ENCODE data around the gene ZNFX1. TPM values are rescaled to one million over a fixed set of nuclear protein-coding genes. Genes with fewer than 3 reads are reported as not detected.
"Not testable (repeated sequence)": the region's sequence is repeated elsewhere in the genome, so short reads cannot be mapped to it uniquely, and the experiment has no call there.

The ZNFX1 gene
- total RNA-seq (2012; rRNA removed) = 34.5 and 35.2 TPM in 2 replicates

DNA sequence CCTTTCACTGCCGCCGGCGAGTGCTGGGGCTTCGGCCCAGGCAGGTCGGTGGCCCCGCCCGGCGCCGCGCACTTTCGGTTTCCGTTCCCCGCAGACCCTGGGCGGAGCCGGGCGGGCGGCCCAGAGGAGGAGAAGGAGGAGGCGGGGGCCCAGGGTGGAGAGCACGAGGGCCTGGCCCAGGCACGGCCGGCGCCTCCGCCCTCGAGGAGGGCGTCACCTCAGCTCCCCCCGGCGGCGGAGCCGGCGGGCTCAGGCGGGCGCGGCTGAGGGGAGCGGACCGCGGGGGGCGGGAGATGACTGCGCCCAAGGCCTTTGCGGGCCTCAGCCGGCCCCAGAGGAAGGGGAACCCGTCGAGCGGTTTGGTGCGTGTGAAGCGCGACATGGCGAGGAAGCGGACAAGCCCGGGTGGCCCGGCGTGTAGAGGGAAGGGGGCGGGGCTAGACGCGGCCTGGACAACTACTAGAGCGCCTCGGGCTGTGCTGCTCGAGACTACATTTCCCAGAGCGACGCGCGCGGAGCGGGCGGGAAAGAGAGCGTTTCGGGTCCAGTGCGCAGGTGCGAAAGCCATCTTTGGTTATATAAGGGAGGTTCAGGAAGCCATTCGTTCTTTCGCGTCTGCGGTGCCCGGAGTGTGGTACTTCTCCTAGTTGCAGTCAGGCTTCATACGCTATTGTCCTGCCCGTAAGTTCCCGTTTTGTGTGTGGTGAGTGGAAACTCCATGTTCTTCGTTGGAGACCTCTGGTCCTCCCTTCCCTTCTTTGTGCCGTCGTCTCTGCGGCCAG is at the start of gene ZNFX1:
Gene ZNFX1 (minus strand): TSS at position 22 of the 782 bp plus-strand sequence. CDS start 2,218 bp downstream, outside the sequence.
- peaks cover 59% of the 10 kb centered on the region for H3K36me3 ChIP-seq (ENCODE audit: insufficient read depth, low read length)
- H3K9ac ChIP-seq (ENCODE audit: low read depth, low read length) = peak within 1 kb of the TSS; percentile 91
- peaks cover 10% of the 10 kb centered on the region for H3K9me3 ChIP-seq (replicated peaks; ENCODE audit: low read length)
- no peaks in the 10 kb centered on the region for H3K27me3 ChIP-seq (ENCODE audit: control insufficient read depth, insufficient read depth, low read length)
- peaks cover 37% of the 10 kb centered on the region for H3K4me1 ChIP-seq (ENCODE audit: control insufficient read depth, insufficient read depth, low read length)
- peak within 1 kb of the TSS; percentile 81 for H3K4me3 ChIP-seq (ENCODE audit: low read length)
- H3K4me2 ChIP-seq (ENCODE audit: low read length) = peak within 1 kb of the TSS; percentile 74

DNA sequence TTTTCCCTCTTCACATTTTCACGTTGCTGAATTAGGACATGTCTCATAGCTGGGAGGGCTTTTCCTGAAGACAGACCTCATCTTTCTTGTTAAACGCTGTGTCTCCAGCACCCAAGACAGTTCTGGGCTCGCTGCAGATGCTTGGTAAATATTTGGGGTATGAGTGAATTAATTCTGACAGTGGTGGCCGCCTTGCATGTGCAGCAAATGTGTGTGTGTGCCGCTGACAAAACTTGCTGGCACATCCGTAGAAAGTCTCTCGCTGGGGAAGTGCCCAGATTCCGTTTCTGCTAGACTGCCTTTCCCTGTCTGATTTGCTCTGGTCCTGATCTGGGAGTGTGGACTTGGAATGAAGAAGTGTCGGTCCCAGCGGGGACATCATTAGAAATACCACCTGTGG is 48.2 kb upstream of the ZNFX1 start:
- Histone ChIP-seq H3K9ac (ENCODE audit: low read depth, low read length) (no peak overlapping the region), H3K4me3 (ENCODE audit: low read length) (no peak overlapping the region), H3K4me1 (ENCODE audit: control insufficient read depth, insufficient read depth, low read length) (peaks cover 12% of the 10 kb centered on the region), H3K4me2 (ENCODE audit: low read length) (peak overlapping the region; percentile 27), H3K27me3 (ENCODE audit: control insufficient read depth, insufficient read depth, low read length) (peaks cover 59% of the 10 kb centered on the region), H3K9me3 (replicated peaks; ENCODE audit: low read length) (no peaks in the 10 kb centered on the region), H3K36me3 (ENCODE audit: insufficient read depth, low read length) (no peaks in the 10 kb centered on the region)

DNA sequence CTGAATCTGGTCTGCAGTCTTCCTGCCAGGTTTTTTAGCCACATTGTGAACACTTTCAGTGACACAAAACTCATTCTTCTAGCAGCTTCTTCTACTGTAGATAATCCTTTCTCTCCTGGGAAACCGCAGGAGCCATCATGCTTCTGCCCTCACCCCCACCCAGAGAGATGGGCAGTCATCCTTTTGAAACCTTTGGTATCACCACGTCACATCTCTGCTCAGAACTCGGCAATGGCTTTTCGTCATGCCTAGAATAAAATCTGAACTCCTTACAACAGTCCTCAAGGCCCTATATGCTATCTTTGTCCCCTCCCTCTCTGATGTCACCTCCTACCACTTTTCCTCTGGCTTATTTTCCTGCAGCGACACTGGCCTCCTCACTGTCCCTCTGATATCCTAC is 46.4 kb upstream of the ZNFX1 start:
- peaks cover 58% of the 10 kb centered on the region for H3K27me3 ChIP-seq (ENCODE audit: control insufficient read depth, insufficient read depth, low read length)
- no peak overlapping the region for H3K9ac ChIP-seq (ENCODE audit: low read depth, low read length)
- no peaks in the 10 kb centered on the region for H3K9me3 ChIP-seq (replicated peaks; ENCODE audit: low read length)
- H3K36me3 ChIP-seq (ENCODE audit: insufficient read depth, low read length) = no peaks in the 10 kb centered on the region
- H3K4me2 ChIP-seq (ENCODE audit: low read length) = no peak overlapping the region
- H3K4me1 ChIP-seq (ENCODE audit: control insufficient read depth, insufficient read depth, low read length) = peaks cover 12% of the 10 kb centered on the region
- no peak overlapping the region for H3K4me3 ChIP-seq (ENCODE audit: low read length)

DNA sequence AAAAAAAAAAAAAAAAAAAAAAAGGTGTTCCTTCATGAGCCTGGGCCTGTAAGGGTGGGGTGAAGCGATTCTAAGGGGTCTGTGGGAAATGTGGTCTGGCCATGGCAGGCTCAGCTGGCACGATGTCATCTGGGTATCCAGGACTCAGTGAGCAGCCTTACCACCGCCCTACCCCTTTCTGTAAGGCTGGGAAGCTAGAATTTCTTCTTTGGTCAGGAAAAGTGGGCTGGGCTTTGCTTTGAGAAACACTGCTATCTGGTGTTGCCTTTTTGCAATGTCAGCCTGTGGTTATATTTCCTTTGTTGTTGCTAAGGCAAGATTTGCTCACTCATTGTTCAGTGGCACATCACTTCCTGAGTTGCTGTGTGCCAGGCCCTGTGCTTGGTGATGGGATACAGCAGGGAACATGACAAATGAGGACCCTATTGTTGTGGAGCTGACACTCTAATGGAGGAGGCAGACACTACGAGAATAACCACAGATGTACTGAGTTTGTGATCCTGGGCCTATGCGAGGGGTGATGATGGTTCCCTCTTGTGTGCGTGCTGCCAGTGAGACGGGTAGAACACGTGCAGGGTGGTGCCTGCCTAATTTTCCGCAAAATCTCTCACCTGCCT is 45.9 kb upstream of the ZNFX1 start:
- H3K9ac ChIP-seq (ENCODE audit: low read depth, low read length) = no peak overlapping the region
- H3K4me1 ChIP-seq (ENCODE audit: control insufficient read depth, insufficient read depth, low read length) = peaks cover 14% of the 10 kb centered on the region
- peaks cover 58% of the 10 kb centered on the region for H3K27me3 ChIP-seq (ENCODE audit: control insufficient read depth, insufficient read depth, low read length)
- no peak overlapping the region for H3K4me2 ChIP-seq (ENCODE audit: low read length)
- H3K36me3 ChIP-seq (ENCODE audit: insufficient read depth, low read length) = no peaks in the 10 kb centered on the region
- H3K9me3 ChIP-seq (replicated peaks; ENCODE audit: low read length) = no peaks in the 10 kb centered on the region
- no peak overlapping the region for H3K4me3 ChIP-seq (ENCODE audit: low read length)

DNA sequence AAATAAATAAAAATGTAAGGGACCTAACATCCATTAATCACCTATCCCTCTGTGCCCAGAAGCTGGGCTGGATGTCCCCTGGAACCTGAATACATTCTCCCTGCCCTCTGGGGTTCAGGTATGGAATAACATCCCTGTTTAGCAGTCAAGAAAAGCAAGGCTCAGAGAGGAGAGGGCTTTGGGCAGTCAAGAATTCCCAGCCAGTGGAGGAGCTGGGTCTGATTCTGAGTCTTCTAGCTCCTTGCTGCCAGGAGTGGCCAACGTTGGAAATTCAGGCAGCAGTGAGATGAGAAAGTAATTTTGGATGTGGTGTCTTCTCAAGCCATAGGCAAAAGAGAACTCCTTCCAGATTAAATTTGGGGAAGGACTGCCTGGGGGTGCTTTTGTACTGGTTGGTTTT is 42.6 kb upstream of the ZNFX1 start:
- Histone ChIP-seq H3K4me3 (ENCODE audit: low read length) (no peak overlapping the region), H3K4me1 (ENCODE audit: control insufficient read depth, insufficient read depth, low read length) (peaks cover 7% of the 10 kb centered on the region), H3K4me2 (ENCODE audit: low read length) (no peak overlapping the region), H3K27me3 (ENCODE audit: control insufficient read depth, insufficient read depth, low read length) (peaks cover 60% of the 10 kb centered on the region), H3K9me3 (replicated peaks; ENCODE audit: low read length) (no peaks in the 10 kb centered on the region), H3K36me3 (ENCODE audit: insufficient read depth, low read length) (no peaks in the 10 kb centered on the region), H3K9ac (ENCODE audit: low read depth, low read length) (no peak overlapping the region)

DNA sequence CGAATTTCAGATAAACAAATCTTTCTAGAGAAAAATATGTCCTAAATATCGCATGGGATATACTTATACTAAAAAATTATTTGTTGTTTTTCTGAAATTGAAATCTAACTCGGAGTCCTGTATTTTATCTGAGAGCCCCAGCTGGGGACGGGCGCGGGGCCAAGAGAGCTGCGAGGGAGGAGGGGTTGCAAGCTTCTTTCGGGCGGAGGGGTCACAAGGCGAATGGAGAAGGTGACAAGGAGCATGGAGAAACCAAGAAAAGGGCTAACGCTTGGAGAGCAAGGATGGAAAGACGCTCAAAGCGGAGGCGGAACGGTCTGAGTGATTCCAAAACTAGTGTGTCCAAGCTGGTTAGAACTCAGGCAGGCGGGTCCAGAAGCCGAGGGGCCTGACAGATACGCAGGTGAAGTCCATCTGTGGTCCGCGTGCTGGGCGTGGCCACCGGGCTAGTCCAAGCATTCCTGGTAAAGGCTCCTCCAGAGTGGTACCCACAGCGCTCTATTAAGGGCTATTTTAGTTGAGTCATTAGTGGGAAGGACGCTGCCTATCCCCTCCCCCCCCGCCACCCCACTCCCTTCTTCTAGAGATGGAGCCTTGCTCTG is 41.5 kb upstream of the ZNFX1 start:
- Histone ChIP-seq H3K9me3 (replicated peaks; ENCODE audit: low read length) (no peaks in the 10 kb centered on the region), H3K27me3 (ENCODE audit: control insufficient read depth, insufficient read depth, low read length) (peaks cover 63% of the 10 kb centered on the region), H3K4me3 (ENCODE audit: low read length) (no peak overlapping the region)

DNA sequence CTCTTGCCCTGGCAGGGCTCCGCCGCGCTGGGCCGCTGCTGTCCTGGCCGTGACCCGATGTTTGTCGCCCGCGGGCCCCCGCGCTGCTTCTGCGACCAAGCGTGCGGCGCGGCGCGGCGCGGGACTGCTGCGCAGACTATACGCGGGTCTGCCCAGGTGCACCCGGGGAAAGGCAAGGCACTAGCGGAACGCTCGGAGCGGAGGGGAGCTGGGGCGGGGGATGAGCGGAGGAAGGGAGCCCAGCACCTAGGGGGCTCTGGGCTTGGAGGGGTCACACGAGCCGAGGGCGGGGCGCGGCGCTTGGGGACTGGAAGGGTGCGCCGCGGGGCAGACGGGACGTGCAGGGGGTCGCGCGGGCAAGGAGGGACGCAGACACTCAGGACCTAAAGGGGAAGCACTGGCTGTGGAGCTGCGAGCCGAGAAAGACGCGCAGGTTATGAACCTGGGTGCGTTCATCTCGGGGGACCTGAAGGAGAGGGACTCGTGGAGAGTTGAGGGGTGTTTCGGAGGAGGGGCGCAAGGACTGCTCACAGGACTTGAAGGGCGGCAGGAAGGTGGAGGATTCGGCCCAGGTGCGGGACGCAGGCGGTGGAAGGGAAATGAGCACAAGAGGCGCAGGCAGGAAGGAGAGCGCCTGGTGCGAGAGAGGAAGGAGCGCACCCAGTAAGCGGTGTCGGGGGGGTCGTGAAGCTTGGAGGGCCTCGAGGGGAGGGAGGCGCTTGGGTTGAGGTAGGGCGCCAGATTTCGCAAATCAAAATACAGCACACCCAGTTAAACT is 40.8 kb upstream of the ZNFX1 start:
- H3K9ac ChIP-seq (ENCODE audit: low read depth, low read length) = no peak overlapping the region
- no peaks in the 10 kb centered on the region for H3K36me3 ChIP-seq (ENCODE audit: insufficient read depth, low read length)
- H3K9me3 ChIP-seq (replicated peaks; ENCODE audit: low read length) = no peaks in the 10 kb centered on the region
- peaks cover 4% of the 10 kb centered on the region for H3K4me1 ChIP-seq (ENCODE audit: control insufficient read depth, insufficient read depth, low read length)
- H3K4me2 ChIP-seq (ENCODE audit: low read length) = peak overlapping the region; percentile 69
- peaks cover 65% of the 10 kb centered on the region for H3K27me3 ChIP-seq (ENCODE audit: control insufficient read depth, insufficient read depth, low read length)
- peak overlapping the region; percentile 61 for H3K4me3 ChIP-seq (ENCODE audit: low read length)

More for the DNA sequence above, 41.5 kb upstream of the ZNFX1 start:
- H3K9ac ChIP-seq (ENCODE audit: low read depth, low read length) = no peak overlapping the region
- peaks cover 7% of the 10 kb centered on the region for H3K4me1 ChIP-seq (ENCODE audit: control insufficient read depth, insufficient read depth, low read length)
- H3K36me3 ChIP-seq (ENCODE audit: insufficient read depth, low read length) = no peaks in the 10 kb centered on the region
- H3K4me2 ChIP-seq (ENCODE audit: low read length) = peak overlapping the region; percentile 69

DNA sequence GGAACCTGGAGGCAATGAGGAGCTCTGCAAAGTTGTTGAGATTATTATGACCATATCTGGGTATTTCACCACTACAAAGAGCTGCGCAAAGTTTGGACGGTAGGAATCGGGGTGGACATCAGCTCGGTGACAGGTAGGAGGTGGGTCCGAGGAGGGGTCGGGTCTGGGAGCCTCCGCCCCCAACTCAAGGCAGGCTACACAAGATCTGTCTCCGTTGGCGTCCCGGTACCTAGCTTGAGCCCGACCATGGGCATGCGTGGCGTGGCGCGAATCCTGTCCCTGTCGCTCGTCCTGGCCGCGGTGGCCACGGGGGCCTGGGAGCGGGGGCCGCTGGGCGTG is 40.2 kb upstream of the ZNFX1 start:
- H3K27me3 ChIP-seq (ENCODE audit: control insufficient read depth, insufficient read depth, low read length) = peaks cover 71% of the 10 kb centered on the region
- H3K9me3 ChIP-seq (replicated peaks; ENCODE audit: low read length) = no peaks in the 10 kb centered on the region
- H3K4me1 ChIP-seq (ENCODE audit: control insufficient read depth, insufficient read depth, low read length) = peaks cover 4% of the 10 kb centered on the region
- peak overlapping the region; percentile 61 for H3K4me3 ChIP-seq (ENCODE audit: low read length)
- H3K4me2 ChIP-seq (ENCODE audit: low read length) = peak overlapping the region; percentile 69
- H3K36me3 ChIP-seq (ENCODE audit: insufficient read depth, low read length) = no peaks in the 10 kb centered on the region
- H3K9ac ChIP-seq (ENCODE audit: low read depth, low read length) = no peak overlapping the region

DNA sequence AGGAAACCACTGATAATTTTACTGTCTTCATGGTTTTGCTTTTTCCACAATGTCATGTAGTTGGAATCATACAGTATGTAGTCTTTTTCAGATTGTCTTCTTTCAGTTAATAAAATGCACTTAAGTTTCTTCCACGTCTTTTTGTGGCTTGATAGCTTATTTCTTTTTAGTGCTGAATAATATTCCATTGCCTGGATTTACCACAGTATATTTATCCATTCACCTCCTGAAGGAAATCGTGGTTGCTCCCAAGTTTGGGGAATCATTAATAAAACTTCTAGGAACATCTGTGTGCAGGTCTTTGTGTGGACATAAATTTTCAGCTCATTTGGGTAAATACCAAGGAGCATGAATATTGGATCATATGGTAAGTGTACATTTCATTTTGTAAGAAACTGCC is 38.8 kb upstream of the ZNFX1 start:
- H3K4me1 ChIP-seq (ENCODE audit: control insufficient read depth, insufficient read depth, low read length) = peaks cover 4% of the 10 kb centered on the region
- no peak overlapping the region for H3K4me3 ChIP-seq (ENCODE audit: low read length)
- H3K4me2 ChIP-seq (ENCODE audit: low read length) = no peak overlapping the region
- no peak overlapping the region for H3K9ac ChIP-seq (ENCODE audit: low read depth, low read length)
- no peaks in the 10 kb centered on the region for H3K9me3 ChIP-seq (replicated peaks; ENCODE audit: low read length)
- H3K36me3 ChIP-seq (ENCODE audit: insufficient read depth, low read length) = no peaks in the 10 kb centered on the region
- peaks cover 75% of the 10 kb centered on the region for H3K27me3 ChIP-seq (ENCODE audit: control insufficient read depth, insufficient read depth, low read length)

DNA sequence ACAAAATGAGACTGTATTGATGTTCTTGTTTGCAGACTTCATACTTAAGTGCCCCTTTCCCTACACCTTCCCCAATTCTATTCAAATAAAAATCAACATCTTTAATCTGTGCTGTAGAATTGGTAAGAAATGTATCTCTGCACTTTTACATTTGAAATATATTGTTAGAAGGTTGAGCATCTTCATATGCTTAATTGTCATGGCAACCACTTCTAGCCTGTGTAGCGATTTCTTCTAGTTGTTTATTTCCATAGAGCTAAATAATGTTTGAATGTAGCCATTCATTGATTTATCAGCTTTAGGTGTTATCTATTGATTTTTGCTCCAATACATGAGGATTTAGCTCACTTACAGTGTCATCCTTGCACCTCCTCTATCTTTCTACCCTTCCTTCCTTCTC is 37.7 kb upstream of the ZNFX1 start:
- H3K4me2 ChIP-seq (ENCODE audit: low read length) = no peak overlapping the region
- H3K4me3 ChIP-seq (ENCODE audit: low read length) = no peak overlapping the region
- H3K9me3 ChIP-seq (replicated peaks; ENCODE audit: low read length) = peaks cover 2% of the 10 kb centered on the region
- H3K9ac ChIP-seq (ENCODE audit: low read depth, low read length) = no peak overlapping the region
- H3K36me3 ChIP-seq (ENCODE audit: insufficient read depth, low read length) = no peaks in the 10 kb centered on the region
- H3K4me1 ChIP-seq (ENCODE audit: control insufficient read depth, insufficient read depth, low read length) = peaks cover 9% of the 10 kb centered on the region
- H3K27me3 ChIP-seq (ENCODE audit: control insufficient read depth, insufficient read depth, low read length) = peaks cover 66% of the 10 kb centered on the region

DNA sequence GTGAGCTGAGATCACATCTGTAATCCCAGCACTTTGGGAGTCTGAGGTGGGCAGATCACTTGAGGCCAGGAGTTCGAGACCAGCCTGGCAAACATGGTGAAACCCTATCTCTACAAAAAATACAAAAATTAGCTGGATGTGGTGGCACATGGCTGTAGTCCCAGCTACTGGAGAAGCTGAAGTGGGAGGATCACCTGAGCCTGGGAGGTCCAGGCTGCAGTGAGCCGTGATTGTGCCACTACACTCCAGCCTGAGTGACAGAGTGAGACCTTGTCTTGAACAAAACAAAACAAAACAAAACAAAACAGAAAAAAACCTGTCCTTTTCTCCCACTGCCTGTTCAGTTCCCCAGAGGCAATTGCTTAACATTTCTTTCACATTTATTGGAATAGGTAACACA is 36.2 kb upstream of the ZNFX1 start:
- not testable (repeated sequence) for H3K9me3 ChIP-seq (replicated peaks; ENCODE audit: low read length); H3K4me2 ChIP-seq (ENCODE audit: low read length); H3K9ac ChIP-seq (ENCODE audit: low read depth, low read length); H3K4me3 ChIP-seq (ENCODE audit: low read length); H3K36me3 ChIP-seq (ENCODE audit: insufficient read depth, low read length)
- Histone ChIP-seq H3K4me1 (ENCODE audit: control insufficient read depth, insufficient read depth, low read length) (peaks cover 10% of the 10 kb centered on the region), H3K27me3 (ENCODE audit: control insufficient read depth, insufficient read depth, low read length) (peaks cover 58% of the 10 kb centered on the region)
